Mesothelial cell of epicardium (in vitro differentiated cells): Measurements from ENCODE around the gene RAD9A. TPM values are rescaled to one million over a fixed set of nuclear protein-coding genes. Genes with fewer than 3 reads are reported as not detected.
"Not testable (repeated sequence)": the region's sequence is repeated elsewhere in the genome, so short reads cannot be mapped to it uniquely, and the experiment has no call there.

Experiments used
- DNase-seq, 2 experiments: peaks; one replicate each; pipeline ENCODE4 v3.0.0; 2021; ENCODE audit warnings: low spot score in 2 of 2; ENCODE audit not compliant: unreplicated experiment in 2 of 2
- H3K27ac Mint-ChIP-seq: 2 replicates; pipeline ENCODE4 v1.8.0; 2021; ENCODE audit warnings: mixed read lengths
- H3K27me3 Mint-ChIP-seq: 2 replicates; pipeline ENCODE4 v1.8.0; 2021; ENCODE audit warnings: low read depth, mixed read lengths
- H3K36me3 Mint-ChIP-seq: 2 replicates; pipeline ENCODE4 v1.8.0; 2021; ENCODE audit warnings: mixed read lengths
- H3K4me1 Mint-ChIP-seq: 2 replicates; pipeline ENCODE4 v1.8.0; 2021; ENCODE audit warnings: mixed read lengths
- H3K4me3 Mint-ChIP-seq: 2 replicates; pipeline ENCODE4 v1.8.0; 2021; ENCODE audit warnings: mild to moderate bottlenecking, moderate library complexity, mixed read lengths
- H3K9me3 Mint-ChIP-seq: 2 replicates; pipeline ENCODE4 v1.8.0; 2021; ENCODE audit warnings: mixed read lengths
- total RNA-seq: library from RNA; stranded (reverse); gene quantifications from 3 replicates; pipeline ENCODE4 v1.2.1, GENCODE V29; 2021
- TF ChIP-seq, protein P1 (sequence below): fragments of 200-600 bp; sonication (generic); IDR thresholded peaks from one replicate; pipeline ENCODE4 v1.5.0; 2021; ENCODE audit warnings: antibody characterized with exemption; ENCODE audit not compliant: unreplicated experiment

The RAD9A gene
- total RNA-seq, 1 donor from 2014 or later, result 44.7 TPM

DNA sequence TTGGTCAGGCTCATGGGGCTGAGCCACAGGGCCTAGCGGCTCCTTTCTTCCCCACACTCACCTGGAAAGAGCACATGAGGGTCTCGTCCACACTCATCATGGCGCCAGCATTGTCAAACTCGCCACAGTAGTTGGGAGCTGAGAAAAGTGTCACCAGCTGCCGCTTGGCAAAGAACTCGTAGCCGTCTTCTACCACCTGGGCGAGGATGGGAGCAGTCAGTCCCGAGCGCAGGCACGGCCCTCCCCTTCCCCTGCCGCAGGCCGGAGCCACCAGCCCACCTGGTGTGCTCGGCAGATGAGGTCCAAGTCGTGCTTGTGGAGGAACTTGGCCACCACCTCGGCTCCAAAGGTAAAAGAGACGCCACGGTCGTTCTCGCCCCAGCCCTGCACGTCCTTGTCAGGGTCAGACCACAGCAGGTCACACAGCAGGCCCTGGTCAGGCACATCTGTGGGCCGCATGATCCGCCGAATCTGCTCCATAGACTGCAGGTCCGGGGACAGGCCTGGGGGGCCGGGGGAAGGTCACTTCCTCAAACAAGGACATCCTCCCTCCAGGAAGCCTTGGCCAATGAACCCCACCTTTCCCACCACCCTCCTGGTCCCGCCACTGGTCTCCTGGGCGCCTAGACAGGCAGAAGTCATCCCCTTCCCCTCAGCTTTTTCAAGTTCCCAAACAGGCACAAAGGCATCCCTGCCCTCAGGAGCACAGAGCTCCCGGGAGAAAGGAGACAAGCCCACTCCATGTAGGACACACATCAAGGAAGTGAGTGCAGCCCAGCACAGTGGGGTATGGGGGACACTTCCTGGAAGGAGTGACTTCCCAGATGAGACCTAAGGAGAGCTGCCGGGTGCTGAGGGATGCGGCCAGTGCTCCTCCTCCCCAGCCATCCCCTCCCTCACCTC, 7.1 kb downstream of the RAD9A start:
- Mint-ChIP-seq H3K36me3 (peaks cover 2% of the 10 kb centered on the region), H3K27me3 (no peaks in the 10 kb centered on the region), H3K4me1 (peaks cover 15% of the 10 kb centered on the region), H3K9me3 (no peaks in the 10 kb centered on the region), H3K4me3 (peak overlapping the region; percentile 11), H3K27ac (no peak overlapping the region)
- no peak for DNase-seq
- TF ChIP-seq, protein P1, sequence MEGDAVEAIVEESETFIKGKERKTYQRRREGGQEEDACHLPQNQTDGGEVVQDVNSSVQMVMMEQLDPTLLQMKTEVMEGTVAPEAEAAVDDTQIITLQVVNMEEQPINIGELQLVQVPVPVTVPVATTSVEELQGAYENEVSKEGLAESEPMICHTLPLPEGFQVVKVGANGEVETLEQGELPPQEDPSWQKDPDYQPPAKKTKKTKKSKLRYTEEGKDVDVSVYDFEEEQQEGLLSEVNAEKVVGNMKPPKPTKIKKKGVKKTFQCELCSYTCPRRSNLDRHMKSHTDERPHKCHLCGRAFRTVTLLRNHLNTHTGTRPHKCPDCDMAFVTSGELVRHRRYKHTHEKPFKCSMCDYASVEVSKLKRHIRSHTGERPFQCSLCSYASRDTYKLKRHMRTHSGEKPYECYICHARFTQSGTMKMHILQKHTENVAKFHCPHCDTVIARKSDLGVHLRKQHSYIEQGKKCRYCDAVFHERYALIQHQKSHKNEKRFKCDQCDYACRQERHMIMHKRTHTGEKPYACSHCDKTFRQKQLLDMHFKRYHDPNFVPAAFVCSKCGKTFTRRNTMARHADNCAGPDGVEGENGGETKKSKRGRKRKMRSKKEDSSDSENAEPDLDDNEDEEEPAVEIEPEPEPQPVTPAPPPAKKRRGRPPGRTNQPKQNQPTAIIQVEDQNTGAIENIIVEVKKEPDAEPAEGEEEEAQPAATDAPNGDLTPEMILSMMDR, result no peak

DNA sequence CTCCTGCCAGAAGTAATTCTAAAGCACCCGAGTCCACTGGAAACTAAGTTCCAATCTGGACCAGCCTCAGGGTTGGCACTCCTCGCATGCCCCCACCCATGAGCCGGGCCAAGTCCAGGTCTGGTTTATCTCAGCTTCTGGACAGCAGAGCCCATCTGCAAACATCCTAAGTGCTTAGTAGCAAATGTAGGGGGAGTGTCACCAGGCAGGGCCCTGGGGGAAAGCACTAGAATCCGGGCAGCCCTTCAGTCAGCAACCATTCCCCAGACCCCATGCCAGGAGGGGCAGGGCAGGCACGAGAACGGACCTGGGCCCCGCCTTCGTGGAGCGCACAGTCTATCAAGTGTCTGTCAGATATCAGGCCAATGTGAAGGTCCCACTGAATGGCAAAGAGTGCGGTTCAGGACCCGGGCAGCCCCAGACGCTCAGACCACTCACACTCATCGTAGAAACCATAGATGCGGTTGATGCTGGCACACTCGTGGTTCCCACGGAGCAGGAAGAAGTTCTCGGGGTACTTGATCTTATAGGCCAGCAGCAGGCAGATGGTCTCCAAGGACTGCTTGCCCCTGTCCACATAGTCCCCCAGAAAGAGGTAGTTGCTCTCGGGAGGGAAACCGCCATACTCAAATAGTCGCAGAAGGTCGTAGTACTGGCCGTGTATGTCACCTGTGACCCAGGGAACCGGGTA, 8.6 kb downstream of the RAD9A start:
- Mint-ChIP-seq H3K27me3 (no peaks in the 10 kb centered on the region), H3K9me3 (no peaks in the 10 kb centered on the region), H3K4me3 (peak overlapping the region; percentile 72), H3K27ac (peak overlapping the region; percentile 26), H3K4me1 (peaks cover 18% of the 10 kb centered on the region), H3K36me3 (peaks cover 2% of the 10 kb centered on the region)
- TF ChIP-seq, protein P1, result no peak
- no peak for DNase-seq

DNA sequence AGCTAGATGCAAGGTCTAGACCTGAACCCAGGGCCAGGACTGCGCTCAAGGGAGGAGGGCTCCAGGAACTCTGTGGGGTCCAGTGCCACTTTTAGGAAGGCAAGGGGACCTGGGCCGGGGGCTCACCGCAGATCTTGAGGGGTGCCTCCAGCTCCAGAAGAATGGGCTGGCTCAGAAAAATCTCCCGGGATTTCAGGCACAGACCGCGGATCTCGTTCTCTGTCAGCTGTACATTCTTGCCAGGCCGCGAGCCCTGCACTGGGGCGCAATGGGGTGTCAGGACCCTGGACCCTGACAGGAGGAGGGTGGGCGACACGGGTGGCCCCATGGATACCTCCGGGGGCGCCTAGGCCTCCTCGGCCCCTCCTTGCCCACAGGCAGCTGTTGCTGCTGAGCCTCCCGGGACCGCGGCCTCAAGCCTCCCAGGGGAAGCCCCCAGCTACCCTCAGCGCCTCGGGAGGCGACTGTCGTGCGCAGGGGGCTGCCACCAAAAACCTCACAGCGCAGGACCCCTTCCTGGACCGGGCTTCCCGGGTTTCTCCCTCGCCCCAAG, 9.2 kb downstream of the RAD9A start:
- peak overlapping the region; percentile 72 for H3K4me3 Mint-ChIP-seq

DNA sequence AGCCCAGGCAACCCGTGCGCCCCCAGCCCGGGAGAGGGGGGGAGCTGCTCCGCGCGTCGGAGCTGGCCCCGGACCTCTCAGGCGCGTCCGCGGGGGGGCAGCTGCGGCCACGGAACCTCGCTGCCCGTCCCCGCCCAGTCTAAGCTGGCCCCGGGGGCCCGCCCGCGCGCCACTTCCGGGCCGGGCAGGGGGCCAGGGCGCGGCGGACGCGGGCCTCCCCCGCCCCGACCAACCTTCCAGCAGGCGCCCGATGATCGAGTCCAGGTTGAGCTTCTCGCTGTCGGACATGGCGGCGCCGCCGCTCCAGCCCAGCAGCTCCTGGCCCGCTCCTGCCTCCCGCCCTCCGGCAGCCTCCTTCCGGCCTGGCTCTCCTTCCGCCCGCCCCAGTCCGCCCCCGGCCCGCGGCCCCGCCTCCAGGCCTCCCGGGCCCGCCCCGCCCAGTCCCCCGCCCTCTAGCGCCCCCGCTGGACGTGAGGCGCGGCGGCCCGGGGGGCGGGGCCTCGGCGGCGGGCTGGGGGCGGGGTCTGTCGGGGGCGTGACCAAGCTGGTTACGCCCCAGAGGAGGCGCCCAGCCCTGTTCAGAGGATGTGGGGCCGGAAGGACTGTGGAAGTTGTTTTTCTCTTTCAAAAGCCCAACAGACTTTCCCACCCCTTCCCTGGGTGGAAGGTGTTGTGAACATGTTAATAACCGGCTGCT, 9.9 kb downstream of the RAD9A start, which contains the start of gene PPP1CA:
Gene PPP1CA (minus strand): TSS at position 364 of the 697 bp plus-strand sequence. CDS start 76 bp downstream, at position 288.
- Mint-ChIP-seq H3K36me3 (peaks cover 2% of the 10 kb centered on the region), H3K9me3 (no peaks in the 10 kb centered on the region), H3K4me1 (peaks cover 18% of the 10 kb centered on the region), H3K4me3 (peak within 1 kb of the TSS; percentile 72), H3K27ac (peak within 1 kb of the TSS; percentile 81), H3K27me3 (no peaks in the 10 kb centered on the region)
- TF ChIP-seq, protein P1, result peak; percentile 57
- peak; percentile 92 to 93 for DNase-seq

More for the DNA sequence above, 9.2 kb downstream of the RAD9A start:
- peak overlapping the region; percentile 16 for H3K27ac Mint-ChIP-seq
- H3K36me3 Mint-ChIP-seq, result peaks cover 2% of the 10 kb centered on the region
- TF ChIP-seq, protein P1, result no peak
- no peak for DNase-seq
- H3K4me1 Mint-ChIP-seq, result peaks cover 18% of the 10 kb centered on the region
- no peaks in the 10 kb centered on the region for H3K27me3 Mint-ChIP-seq
- no peaks in the 10 kb centered on the region for H3K9me3 Mint-ChIP-seq

DNA sequence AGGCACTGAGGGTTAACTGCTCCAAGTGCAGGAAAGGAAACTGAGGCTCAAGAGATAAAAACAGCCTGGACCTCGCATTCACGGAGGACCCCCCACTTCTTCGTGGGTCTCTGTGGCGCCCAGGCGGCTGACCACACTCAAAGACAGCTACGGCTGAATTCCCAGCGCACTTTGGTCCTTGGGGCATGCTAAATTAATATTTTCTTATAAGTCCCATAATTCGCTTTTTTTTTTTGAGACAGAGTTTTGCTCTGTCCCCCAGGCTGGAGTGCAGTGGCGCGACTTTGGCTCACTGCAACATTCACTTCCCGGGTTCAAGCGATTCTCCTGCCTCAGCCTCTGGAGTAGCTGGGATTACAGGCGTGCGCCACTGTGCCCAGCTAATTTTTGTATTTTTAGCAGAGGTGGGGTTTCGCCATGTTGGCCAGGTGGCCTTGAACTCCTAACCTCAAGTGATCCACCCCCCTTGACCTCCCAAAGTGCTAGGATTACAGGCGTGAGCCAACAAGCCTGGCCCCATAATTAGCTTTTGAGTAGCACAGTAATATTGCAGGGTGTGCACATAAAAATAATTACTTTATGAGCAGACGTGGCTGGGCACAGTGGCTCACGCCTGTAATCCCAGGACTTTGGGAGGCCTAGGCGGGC, 10.5 kb downstream of the RAD9A start:
- not testable (repeated sequence) for H3K27me3 Mint-ChIP-seq, DNase-seq, H3K36me3 Mint-ChIP-seq, H3K9me3 Mint-ChIP-seq
- Mint-ChIP-seq H3K4me1 (peaks cover 17% of the 10 kb centered on the region), H3K27ac (peak overlapping the region; percentile 81), H3K4me3 (peak overlapping the region; percentile 36)

DNA sequence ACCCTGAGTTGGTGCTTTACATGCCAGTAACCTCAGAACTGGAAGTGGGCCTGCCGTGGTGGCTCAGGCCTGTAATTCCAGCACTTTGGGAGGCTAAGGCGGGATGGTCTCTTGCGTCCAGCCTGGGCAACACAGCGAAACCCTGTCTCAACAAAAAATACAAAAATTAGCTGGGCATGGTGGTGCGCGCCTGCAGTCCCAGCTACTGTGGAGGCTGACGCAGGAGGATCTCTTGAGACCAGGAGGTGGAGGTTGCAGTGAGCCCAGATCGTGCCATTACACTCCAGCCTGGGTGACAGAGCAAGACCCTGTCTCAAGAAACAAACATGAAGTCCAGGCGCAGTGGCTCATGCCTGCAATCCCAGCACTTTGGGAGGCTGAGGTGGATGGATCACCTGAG, 11.3 kb downstream of the RAD9A start:
- H3K4me3 Mint-ChIP-seq, H3K27me3 Mint-ChIP-seq, H3K9me3 Mint-ChIP-seq, DNase-seq, H3K36me3 Mint-ChIP-seq, H3K27ac Mint-ChIP-seq: not testable (repeated sequence)
- peaks cover 17% of the 10 kb centered on the region for H3K4me1 Mint-ChIP-seq
